ENCODE measurements around the gene NEDD9. TPM values are rescaled to one million over a fixed set of nuclear protein-coding genes. Genes with fewer than 3 reads are reported as not detected.

NEDD9 gene
- polyA plus RNA-seq, 1 of the 3 experiments (the other 2 are of a cell fraction) = 7.4 TPM

GRCh38 chr6:11163932-11164331 lies 68.5 kb downstream of the NEDD9 start:
- Histone ChIP-seq H4K20me1 (ENCODE audit: insufficient read depth) (no peaks in the 10 kb centered on the region), H3K36me3 (replicated peaks in 1 of 2; ENCODE audit: control insufficient read depth in 1 of 2, insufficient read depth in 2 of 2, low read length in 1 of 2) (no peaks in the 10 kb centered on the region), H3K9me2 (no peaks in the 10 kb centered on the region), H3K4me2 (no peak overlapping the region), H3K79me2 (ENCODE audit: insufficient read depth) (no peaks in the 10 kb centered on the region), H3F3A (replicated peaks; ENCODE audit: insufficient read depth) (peaks cover 26% of the 10 kb centered on the region), H3K9me3 (0 out of 2 replicates have a peak, but pooled peaks cover 6% of the 10 kb centered on the region), H2AFZ (ENCODE audit: low read depth) (no peak overlapping the region), H3K27me3 (ENCODE audit: insufficient read depth) (no peaks in the 10 kb centered on the region), H3K4me1 (ENCODE audit: control insufficient read depth in 1 of 2, insufficient read depth in 2 of 2, low read depth in 1 of 2, low read length in 1 of 2) (peaks cover 10 to 11% of the 10 kb centered on the region in 2 experiments; a peak in 2 of 4 replicates), H3K4me3 (ENCODE audit: low read depth in 2 of 2, low read length in 1 of 2) (no peak overlapping the region), H3K27ac (ENCODE audit: low read depth in 2 of 2, low read length in 1 of 2) (no peak overlapping the region), H3K9ac (no peak overlapping the region)
- ChIA-PET POLR2A (no interaction called here), CTCF (interaction anchor here (1.2 kb wide), 1 partner anchor 333 kb away, joined by 3 read pairs; no protein-coding TSS in a partner anchor)
- DNase-seq = no peak
- TF ChIP-seq MEF2A (IDR thresholded peaks at IDR 0.05; ENCODE audit: borderline replicate concordance, low read depth) (no peak), TAF1 (IDR thresholded peaks at IDR 0.05; ENCODE audit: borderline replicate concordance, low read depth, low read length) (no peak), MXI1 (IDR thresholded peaks at IDR 0.05; ENCODE audit: low read depth, low read length) (no peak), SIN3A (IDR thresholded peaks at IDR 0.05; ENCODE audit: borderline replicate concordance, low read depth, low read length) (no peak), RAD21 (IDR thresholded peaks at IDR 0.05; ENCODE audit: low read length) (no peak), TCF12 (IDR thresholded peaks at IDR 0.05) (no peak), REST (IDR thresholded peaks at IDR 0.05; ENCODE audit: low read depth, low read length) (no peak), JUND (IDR thresholded peaks at IDR 0.05) (no peak), RCOR1 (IDR thresholded peaks at IDR 0.05; ENCODE audit: low read length) (no peak), CHD2 (IDR thresholded peaks at IDR 0.05; ENCODE audit: low read length, partially characterized antibody) (no peak), GABPA (IDR thresholded peaks at IDR 0.05; ENCODE audit: low read depth) (no peak), SMC3 (IDR thresholded peaks at IDR 0.05; ENCODE audit: low read depth, low read length) (no peak), TEAD4 (IDR thresholded peaks at IDR 0.05; ENCODE audit: borderline replicate concordance, insufficient read depth) (no peak), RFX5 (IDR thresholded peaks at IDR 0.05; ENCODE audit: low read length) (no peak), USF2 (IDR thresholded peaks at IDR 0.05; ENCODE audit: borderline replicate concordance, low read depth, low read length) (no peak)
- 100% methylated on average over 2 of the region's 2 CpGs for WGBS (ENCODE audit: low lambda C conversion rate)
